HG02610 (cell line): Measurements from ENCODE around the gene CABP7.

Experiments
- ATAC-seq: cut with Tn5 transposase; IDR thresholded peaks from one replicate; pipeline ENCODE4 v1.9.1; 2021; ENCODE audit warnings: mild to moderate bottlenecking, moderate library complexity; ENCODE audit not compliant: unreplicated experiment

CABP7 gene

DNA sequence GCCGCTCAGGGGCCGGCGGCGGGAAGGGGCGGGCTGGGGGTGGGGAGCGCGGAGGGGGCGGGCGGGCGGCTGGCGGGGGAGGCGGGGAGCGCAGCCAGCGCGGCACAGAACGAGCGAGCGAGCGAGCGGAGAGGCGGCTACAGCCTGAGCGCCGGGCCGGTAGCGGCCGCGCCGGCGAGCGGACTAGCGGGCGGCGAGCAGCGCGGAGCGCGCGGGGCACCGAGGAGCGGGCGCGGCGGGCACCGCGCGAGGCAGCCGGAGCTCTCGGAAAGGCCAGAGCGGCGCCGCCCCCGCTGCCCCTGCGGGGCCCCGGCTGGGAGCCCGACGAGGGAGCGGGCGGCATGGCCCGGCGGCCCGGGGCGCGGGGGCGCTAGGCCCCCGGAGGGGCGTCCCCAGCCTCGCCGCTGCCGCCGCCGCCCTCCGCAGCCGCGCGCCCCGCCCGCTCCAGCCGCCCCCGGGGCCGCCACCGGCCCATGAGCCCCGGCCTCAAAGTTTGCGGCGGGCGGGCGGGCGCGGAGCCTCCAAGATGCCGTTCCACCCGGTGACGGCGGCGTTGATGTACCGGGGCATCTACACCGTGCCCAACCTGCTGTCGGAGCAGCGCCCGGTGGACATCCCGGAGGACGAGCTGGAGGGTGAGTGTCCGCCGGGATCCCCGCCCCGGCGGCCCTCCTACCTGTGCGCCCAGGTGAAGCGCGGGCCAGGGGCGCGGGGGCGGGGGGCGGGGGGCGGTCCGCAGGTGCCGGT is at the start of gene CABP7:
Gene CABP7 (plus strand): TSS at position 105 of the 747 bp plus-strand sequence. CDS start 422 bp downstream, at position 527.
- no peak for ATAC-seq

DNA sequence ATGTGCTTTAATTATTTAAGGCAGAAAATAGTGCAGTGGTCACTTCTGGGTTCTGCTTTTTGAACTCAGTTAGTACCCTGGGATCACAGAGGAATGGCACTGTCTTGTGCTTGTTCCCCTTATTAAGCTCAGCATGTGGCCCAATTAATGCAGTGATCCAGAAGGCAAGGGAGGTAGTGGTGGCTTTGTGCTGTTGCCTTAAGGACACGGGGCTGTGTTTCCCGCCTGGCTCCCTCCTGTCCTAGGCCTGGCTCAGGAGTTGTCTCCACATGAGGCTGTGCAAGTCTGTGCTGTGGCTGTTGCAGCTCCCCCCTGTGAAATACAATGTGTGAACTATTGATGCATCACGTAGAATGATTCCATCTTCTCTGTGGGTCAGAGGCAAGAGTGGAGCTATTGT is 49.2 kb upstream of the CABP7 start:
- no peak for ATAC-seq

- no peak for ATAC-seq
These were observed 46.3 kb upstream of the CABP7 start for GRCh38 chr22:29673361-29674066.

GRCh38 chr22:29674121-29674520 is 45.7 kb upstream of the CABP7 start:
- no peak for ATAC-seq

DNA sequence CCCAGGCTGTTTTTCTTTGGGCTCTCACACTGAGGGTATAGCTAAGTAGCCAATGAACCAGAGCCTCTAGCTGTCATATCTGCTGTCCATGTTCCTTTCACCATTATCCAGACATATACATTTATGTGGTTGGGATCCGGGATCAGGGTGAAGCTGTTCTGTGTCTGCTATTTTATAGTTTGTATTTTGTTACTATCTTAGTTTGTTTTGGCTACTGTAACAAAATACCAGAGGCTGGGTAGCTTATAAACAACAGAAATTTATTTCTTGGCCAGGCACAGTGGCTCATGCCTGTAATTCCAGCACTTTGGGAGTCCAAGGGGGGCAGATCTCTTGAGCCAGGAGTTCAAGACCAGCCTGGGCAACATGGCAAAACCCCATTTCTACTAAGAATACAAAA is 40.5 kb upstream of the CABP7 start:
- no peak for ATAC-seq

GRCh38 chr22:29683536-29683935 is 36.3 kb upstream of the CABP7 start:
- ATAC-seq, result no peak

- no peak for ATAC-seq
These were observed 35.6 kb upstream of the CABP7 start for GRCh38 chr22:29684244-29684643.

- no peak for ATAC-seq
These were observed 30.5 kb upstream of the CABP7 start for GRCh38 chr22:29689206-29689879.

DNA sequence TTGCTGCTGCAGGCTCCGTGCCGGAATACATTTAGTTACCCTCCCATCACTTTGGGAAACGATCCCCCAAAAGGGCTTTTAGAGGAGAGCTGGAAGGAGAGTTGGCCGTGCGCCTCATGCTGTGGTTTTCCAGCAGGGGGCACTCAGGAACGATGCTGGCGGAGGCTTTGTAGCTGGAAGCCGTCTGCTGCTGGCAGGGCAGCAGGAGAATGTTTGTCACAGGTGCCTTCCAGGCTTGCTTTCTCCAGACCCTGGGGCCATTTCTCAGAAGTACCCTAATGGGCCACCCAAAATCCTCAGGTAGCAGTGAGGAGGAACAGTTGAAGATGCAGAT is 30.0 kb upstream of the CABP7 start:
- ATAC-seq, result no peak

- no peak for ATAC-seq
These were observed 29.3 kb upstream of the CABP7 start for GRCh38 chr22:29690476-29690875.

DNA sequence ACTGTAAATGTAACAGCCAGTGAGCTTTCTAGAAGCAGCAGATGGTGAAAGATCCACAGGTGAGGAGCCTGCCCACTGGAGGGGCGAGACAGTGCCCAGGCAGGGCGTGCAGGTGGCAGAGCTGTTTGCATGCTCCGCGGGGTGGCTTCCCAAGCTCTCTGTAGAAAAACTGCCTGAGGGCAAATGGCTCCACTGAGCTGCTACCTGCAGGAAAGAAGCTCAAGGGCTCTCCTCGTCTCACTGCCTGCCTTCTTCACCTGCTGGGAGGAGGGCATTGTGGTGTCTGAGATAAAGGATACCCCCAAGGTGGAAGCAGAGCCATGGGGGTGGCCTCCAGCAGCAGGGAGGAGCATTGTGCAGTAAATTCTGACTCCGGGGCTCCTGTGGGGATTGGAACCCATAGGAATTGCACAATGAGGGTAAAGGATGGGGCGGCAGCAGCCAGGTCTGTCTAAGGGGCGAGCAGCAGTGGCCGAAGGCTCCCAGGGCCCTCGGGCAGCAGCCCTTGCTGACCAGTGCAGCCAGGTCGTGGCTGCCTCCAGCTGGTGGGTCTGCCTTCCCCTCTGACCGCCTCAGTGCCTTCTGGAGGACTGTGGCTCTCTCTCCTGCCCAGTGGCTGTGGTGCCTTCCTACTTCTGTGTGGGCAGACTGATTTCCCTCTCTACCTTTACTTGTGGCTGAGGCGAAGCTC is 28.0 kb upstream of the CABP7 start:
- ATAC-seq, result no peak

GRCh38 chr22:29692327-29692640 is 27.5 kb upstream of the CABP7 start:
- ATAC-seq, result no peak

GRCh38 chr22:29693161-29693560 is 26.6 kb upstream of the CABP7 start:
- ATAC-seq, result no peak

DNA sequence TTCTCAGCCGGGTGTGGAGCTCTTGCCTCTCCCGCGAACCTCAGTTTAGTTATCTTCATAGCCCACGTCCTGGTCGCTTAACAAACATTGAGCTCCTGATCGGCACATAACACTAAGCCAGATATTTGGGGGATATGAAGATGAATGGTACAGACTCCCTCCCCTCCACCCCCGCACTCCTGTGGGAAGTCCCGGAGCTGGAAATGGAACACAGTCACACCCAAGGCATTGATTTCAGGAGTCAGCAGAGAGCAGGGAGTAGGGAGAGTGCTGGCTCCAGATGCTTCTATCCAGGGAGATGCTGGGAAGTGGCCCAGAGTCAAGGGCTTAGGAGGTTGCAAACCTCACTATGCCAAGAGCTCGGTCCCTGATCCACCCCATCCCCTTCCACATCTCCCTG is 26.1 kb upstream of the CABP7 start:
- no peak for ATAC-seq

GRCh38 chr22:29695129-29695926 is 24.5 kb upstream of the CABP7 start:
- ATAC-seq, result no peak

DNA sequence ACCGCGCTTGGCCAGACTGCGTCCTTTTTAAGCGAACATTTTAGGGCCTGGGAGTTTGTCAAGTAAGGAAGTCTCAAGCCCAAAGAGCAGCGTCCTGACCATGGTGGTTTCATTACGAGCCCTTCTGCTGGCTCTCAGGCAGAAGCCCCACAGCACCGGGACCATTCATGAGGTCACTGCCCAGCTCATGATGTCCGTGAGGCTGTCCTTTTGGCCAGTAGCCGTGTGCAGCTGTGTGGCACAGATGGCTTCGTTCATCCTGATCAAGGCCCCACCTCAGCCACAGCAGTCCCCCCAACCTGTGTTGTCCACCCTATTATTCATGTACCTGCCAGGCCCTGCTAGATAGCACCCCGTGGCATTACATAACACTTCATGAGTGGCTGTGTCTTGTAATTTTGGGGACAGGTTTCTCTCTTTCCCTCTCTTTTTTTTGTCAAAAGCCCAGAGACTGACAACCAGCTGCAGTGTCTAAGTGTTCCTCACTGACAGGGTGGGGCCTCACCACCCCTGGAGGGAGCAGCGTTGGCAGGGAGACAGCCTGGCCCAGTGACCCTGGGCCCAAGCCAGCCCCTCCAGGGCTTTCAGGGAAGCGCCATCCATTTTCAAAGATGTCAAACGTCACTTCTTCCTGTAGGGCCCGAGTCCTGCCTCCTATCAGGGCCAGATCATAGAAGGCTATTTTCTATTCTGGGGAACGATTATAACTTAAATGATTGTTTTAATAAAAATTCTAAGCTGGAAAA is 21.8 kb upstream of the CABP7 start:
- ATAC-seq, result no peak

- no peak for ATAC-seq
These were observed 19.4 kb upstream of the CABP7 start for GRCh38 chr22:29700206-29700899.

GRCh38 chr22:29700900-29701154 is 19.0 kb upstream of the CABP7 start:
- no peak for ATAC-seq

GRCh38 chr22:29701155-29701999 is 18.4 kb upstream of the CABP7 start:
- ATAC-seq, result no peak
